D341Med (cell line): ENCODE results near the gene ZBED3.
A peak's percentile ranks its signal among the peaks of the same experiment; 100 is the strongest.

ENCODE experiments used
- DNase-seq: peaks from one replicate; pipeline ENCODE4 v3.0.0; 2012; ENCODE audit warnings: low spot score

The ZBED3 gene

DNA sequence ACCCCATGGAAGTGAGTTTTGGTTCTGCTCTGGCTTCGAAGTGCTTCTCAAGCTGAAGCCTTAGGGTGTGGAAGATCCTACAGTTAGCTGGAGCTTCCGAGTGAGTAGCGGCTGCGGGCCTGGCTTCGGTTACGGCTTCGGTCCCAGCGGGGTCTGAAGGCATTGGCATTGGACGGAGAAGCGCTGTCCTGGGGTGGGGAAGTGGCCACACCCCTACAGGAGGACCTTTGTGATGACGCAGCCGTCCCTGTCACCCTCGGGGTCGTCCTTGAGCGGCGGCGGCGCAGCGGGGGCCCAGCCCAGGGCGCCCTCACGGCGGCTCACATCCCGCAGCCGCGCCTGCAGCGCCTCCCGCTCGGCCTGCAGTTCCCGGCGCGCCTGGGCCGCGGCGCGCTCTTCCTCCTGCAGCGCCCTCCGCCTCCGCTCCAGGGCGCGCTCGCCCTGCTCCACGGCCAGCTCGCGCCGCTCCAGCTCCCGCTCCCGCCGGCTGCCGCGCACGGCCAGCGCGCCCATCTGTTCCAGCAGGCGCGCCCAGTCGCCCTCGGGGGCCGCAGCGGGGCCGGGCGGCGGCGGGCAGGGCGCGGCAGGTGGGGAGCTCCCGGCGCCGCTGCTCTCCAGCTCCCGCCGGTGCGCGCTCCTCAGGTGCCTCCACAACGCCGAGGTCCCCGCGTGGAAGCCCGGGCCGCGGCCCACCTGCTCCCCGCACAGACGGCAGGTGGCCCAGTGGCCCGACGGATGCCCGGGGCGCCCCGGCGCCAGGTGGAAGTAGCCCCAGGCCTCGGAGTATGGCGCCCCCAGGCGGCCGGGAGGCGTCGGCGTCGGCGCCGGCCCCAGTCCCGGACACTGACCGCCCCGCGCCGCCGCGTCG is 9.9 kb downstream of the ZBED3 start:
- DNase-seq: peak; percentile 87

- no peak for DNase-seq
Observed at GRCh38 chr5:77074745-77075144, 12.3 kb downstream of the ZBED3 start.

- DNase-seq: no peak
Observed at GRCh38 chr5:77073667-77074066, 13.4 kb downstream of the ZBED3 start.

DNA sequence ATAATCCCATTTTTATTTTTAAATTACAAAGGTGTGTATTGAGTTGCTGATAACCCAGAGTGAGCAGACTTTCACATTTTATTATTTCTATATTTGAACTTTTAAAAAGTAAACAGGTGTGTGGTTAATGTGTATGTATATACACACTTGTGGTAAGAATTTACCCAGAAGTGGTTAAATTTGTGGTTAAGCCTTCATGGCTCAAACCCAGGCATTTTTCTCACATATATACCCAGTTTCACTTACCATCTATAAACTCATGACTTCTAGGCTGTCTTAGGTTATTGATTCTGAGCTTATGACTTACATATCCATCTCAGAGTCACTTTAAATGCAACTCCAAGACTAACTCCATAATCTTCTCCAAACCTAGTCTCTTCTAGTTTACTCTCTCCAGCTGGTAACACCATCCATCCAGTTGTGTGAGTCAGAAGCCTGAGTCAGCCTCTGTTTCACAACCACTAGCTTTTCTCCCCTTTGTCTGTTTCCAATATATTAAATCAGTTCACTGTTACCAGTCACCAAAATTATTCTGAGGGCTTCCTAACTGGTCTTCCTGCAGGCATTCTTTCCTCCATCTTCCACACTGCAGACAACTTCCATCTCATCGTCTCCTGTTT is 20.2 kb downstream of the ZBED3 start:
- no peak for DNase-seq

DNA sequence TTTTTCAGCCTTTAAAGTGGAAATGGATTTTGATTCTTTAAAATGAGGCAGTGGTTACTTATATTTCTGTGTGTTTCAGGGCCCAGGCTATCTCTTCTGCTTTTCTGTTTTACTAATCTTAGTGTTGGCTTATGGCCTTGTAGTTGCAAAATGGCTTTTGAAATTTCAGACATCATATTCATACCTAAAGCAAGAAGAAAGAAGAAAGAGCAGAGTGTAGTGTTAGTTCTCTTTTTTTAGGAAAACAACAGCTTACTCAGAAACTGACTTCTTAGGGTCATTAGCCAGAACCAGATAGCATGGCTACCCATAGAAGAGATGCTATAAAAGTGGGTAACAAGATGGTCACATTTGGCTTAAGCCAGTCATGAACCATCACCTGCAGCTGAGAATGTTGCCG is 20.9 kb downstream of the ZBED3 start:
- DNase-seq: no peak

- no peak for DNase-seq
Observed at GRCh38 chr5:77065256-77065655, 21.8 kb downstream of the ZBED3 start.

DNA sequence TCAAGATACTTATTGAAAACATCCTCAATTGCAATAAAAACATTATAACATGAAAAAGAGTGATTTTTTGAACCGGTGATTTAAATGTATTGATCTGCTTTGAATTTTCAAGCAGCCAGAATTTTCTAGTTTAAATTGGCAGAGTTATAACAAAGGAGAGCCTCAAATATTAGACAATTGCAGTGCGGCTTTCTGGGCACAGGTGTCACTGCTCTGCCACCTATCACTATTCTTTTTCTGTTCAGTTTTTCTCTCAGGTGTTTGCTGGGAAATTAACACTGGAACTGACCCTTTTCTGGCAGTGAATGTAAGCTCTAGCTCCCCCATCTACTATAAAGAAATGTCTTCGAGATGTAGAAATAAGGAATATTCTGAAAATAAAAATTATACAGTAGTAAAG is 23.0 kb downstream of the ZBED3 start:
- no peak for DNase-seq

- no peak for DNase-seq
Observed at GRCh38 chr5:77046416-77047073, 40.5 kb downstream of the ZBED3 start.

DNA sequence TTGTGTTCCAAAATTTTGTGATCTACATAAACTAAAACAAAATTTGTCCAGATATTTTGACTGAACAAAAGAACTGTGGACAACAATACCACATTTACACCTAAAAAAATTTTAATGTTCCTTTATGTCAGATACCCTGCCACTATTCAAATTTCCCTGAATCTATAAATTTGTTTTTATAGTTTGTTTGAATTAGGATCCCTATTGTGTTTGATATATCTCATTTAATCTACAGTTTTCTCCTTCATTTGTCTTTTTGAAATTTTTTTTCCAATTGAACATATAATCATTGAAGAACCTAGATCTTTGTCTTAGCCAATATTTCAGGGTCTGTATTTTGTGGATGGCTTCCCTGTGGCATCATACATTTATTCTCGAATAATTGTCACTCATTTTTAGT is 51.1 kb downstream of the ZBED3 start:
- no peak for DNase-seq

DNA sequence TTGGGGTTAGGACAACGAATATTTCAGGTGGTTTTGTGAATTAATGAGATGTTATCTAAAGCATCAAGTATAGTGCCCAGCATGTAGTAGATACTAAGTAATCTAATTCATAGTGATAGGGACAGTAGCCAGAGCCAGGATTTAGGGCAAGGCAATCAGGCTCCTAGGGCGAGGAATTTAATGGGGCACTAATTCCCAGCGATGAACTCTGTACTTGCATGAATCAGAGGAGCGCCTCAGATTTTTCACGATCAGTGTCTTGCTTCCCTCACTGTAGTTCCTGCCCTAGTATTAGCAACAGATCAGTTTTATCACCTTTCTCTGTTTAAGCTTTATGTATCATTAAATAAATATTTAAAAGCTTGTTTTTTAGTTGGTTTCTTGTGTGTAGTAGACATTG is 53.7 kb downstream of the ZBED3 start:
- no peak for DNase-seq

DNA sequence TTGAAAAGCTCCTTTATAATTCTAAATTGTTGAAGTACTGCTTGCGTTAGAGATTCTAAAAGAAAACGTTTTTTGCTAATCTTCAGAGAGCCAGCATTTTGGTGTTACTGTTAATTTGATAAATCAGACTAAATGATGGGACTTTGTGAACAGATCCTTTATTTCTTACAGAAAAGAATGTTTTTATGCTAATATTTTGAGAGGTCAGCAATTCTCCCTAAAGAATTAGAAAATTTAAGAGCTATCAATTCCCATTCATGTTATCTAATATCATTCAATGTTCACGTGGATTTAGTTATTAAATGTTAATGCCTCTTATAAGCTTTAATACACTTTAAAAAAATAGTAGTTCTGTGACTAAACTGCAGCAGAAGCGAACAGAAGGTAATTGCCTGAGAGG is 54.5 kb downstream of the ZBED3 start:
- no peak for DNase-seq

- no peak for DNase-seq
Observed at GRCh38 chr5:77031891-77032290, 55.2 kb downstream of the ZBED3 start.

GRCh38 chr5:77030097-77031071 is 56.7 kb downstream of the ZBED3 start, which contains the start of gene AGGF1:
Gene AGGF1 (plus strand): TSS chr5:77030404. CDS start chr5:77030767, 363 bp downstream.
- peak; percentile 90 for DNase-seq

DNA sequence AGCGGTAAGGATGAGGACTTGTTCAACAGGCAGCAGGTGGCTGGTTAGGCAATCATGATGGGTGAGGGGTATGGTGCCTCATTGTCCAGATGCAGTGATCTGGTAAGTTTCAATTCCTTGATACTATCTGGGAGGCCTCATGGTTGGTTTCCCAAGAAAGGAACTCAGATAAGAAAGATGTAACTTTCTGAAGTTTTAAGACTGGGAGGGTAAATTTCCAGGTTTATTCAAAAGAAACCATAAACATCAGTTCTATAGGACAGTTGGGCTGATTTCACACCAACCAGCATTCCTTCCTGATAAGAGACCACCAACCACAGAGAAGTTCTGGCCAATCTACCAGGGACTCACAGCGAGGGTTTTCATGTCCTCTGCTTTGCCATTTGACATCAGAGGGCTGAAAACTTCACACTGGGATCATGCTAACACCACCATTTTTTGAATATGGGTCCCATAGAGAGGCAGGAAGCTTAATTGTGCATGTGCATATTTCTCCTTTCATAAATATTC is 57.7 kb downstream of the ZBED3 start:
- DNase-seq: no peak

- DNase-seq: no peak
Observed at GRCh38 chr5:77028631-77029375, 58.3 kb downstream of the ZBED3 start.

DNA sequence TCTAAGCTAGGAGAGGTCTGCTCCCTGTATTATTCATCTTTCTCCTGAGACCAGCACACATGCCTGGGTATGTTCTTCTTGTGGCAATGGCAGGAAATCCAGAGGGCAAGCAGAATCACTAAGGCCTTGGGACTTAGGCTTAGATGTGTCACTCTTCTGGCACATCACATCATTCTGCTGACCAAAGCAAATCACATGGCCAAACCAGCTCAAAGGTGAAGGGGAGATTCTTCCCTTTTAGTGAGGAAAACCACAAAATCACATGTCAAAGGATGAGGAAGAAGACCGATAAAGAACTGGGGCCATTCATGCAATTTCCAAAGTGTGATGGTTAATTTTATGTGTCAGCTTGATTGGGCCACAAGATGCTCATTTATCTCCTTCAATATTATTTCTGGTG is 62.6 kb downstream of the ZBED3 start:
- no peak for DNase-seq

GRCh38 chr5:77022511-77023417 is 64.3 kb downstream of the ZBED3 start:
- no peak for DNase-seq
